Measurements from ENCODE around the gene TSC2. TPM values are rescaled to one million over a fixed set of nuclear protein-coding genes. Genes with fewer than 3 reads are reported as not detected.

Gene TSC2
- total RNA-seq, 1 donor: 78.9 TPM

DNA sequence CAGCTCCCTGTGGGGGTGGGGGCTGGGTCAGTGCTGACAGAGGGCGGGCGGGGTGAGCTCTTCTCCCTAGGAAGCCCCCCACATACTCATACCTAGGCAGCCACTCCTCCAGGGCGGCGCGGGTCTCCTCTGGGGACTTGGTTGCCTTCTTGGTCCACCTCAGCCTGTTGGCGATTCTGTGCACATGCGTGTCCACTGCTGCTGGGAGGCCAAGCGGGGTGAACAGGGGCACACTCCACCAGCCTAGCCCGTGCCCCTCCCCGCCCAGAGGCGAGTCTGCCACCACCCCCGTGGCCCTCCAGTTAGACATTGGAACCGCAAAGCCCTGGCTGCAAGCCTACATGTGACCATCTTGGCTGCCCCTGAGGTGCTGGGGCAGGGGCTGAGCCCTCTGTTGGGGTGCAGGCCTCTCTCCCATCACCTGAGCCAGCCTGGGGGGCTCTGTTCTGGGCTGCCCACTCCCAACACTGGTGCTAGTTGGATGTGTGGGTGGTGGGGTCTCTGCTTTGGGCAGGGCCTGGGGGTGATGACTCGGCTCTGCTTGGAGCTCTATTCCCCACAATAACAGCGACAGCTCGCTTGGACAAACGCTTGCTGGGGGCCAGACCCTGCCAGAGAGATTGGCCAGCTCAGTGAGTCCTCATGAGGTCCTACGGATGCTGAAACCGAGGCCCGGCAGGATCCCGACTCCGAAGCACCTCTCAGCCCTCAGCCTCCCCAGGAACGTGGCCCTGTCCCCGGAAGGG is 7.6 kb upstream of the TSC2 start:
- TF ChIP-seq, protein P1, sequence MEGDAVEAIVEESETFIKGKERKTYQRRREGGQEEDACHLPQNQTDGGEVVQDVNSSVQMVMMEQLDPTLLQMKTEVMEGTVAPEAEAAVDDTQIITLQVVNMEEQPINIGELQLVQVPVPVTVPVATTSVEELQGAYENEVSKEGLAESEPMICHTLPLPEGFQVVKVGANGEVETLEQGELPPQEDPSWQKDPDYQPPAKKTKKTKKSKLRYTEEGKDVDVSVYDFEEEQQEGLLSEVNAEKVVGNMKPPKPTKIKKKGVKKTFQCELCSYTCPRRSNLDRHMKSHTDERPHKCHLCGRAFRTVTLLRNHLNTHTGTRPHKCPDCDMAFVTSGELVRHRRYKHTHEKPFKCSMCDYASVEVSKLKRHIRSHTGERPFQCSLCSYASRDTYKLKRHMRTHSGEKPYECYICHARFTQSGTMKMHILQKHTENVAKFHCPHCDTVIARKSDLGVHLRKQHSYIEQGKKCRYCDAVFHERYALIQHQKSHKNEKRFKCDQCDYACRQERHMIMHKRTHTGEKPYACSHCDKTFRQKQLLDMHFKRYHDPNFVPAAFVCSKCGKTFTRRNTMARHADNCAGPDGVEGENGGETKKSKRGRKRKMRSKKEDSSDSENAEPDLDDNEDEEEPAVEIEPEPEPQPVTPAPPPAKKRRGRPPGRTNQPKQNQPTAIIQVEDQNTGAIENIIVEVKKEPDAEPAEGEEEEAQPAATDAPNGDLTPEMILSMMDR (IDR thresholded peaks at IDR 0.05; ENCODE audit: extremely low read depth, low read depth, low read length): no peak
- H3K4me2 ChIP-seq (ENCODE audit: insufficient read depth, low read length): no peak overlapping the region

DNA sequence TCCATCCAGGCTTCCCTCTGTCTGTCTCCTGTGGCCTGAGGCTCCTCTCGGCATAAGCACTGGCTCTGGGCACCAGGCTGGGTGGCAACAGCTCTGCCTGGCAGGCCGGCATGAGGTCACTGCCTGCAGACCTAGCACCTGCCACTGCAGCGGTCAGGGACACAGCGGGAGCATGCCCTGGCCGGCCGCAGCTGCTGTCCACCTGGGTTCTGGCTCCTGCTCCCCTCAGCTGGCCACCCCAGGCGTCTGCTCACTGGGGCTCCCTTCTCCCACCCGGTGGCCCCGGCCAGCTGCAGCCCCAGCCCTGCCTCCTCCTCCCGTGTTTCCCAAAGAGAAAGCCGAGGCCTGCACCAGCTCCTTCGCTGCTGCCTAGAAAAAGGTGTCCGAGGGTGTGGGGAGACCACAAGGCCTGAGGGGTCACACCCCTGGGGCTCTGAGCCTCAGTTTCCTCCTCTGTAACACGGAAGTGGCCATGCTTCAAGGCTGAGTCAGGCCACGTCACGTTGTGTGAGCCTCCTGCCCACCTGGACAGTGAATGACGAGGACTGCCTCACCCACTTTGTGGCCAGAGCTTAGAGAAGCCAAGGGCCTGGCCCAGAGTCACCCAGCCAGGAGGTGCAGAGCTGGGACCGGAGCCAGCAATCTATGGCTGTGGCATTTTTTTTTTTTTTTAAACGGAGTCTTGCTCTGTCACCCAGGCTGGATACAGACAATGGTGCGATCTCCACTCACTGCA is 6.8 kb upstream of the TSC2 start:
- Histone ChIP-seq H3K27me3 (ENCODE audit: insufficient read depth, low read length) (no peaks in the 10 kb centered on the region), H3K27ac (ENCODE audit: low read depth, low read length) (peak overlapping the region; percentile 70), H3K4me3 (ENCODE audit: insufficient read depth, low read length) (no peak overlapping the region), H3K4me1 (ENCODE audit: insufficient read depth, low read length) (peaks cover 23% of the 10 kb centered on the region), H3K4me2 (ENCODE audit: insufficient read depth, low read length) (no peak overlapping the region), H3K9me3 (ENCODE audit: low read depth, low read length) (no peaks in the 10 kb centered on the region), H3K36me3 (ENCODE audit: insufficient read depth, low read length) (peaks cover 20% of the 10 kb centered on the region), H3K79me2 (ENCODE audit: insufficient read depth, low read length) (peaks cover 15% of the 10 kb centered on the region), H2AFZ (ENCODE audit: low read length) (no peak overlapping the region), H4K20me1 (ENCODE audit: insufficient read depth, low read length) (no peaks in the 10 kb centered on the region)
- TF ChIP-seq, protein P1 (IDR thresholded peaks at IDR 0.05; ENCODE audit: extremely low read depth, low read depth, low read length): no peak
- no peak for DNase-seq (ENCODE audit: insufficient read length, low spot score, missing footprints)

More for the DNA sequence above, 7.6 kb upstream of the TSC2 start:
- Histone ChIP-seq H3K4me1 (ENCODE audit: insufficient read depth, low read length) (peaks cover 30% of the 10 kb centered on the region), H3K9me3 (ENCODE audit: low read depth, low read length) (no peaks in the 10 kb centered on the region), H3K36me3 (ENCODE audit: insufficient read depth, low read length) (peaks cover 20% of the 10 kb centered on the region), H3K27ac (ENCODE audit: low read depth, low read length) (peak overlapping the region; percentile 70), H3K79me2 (ENCODE audit: insufficient read depth, low read length) (peaks cover 13% of the 10 kb centered on the region), H2AFZ (ENCODE audit: low read length) (no peak overlapping the region), H3K27me3 (ENCODE audit: insufficient read depth, low read length) (no peaks in the 10 kb centered on the region), H4K20me1 (ENCODE audit: insufficient read depth, low read length) (no peaks in the 10 kb centered on the region), H3K4me3 (ENCODE audit: insufficient read depth, low read length) (no peak overlapping the region)
- no peak for DNase-seq (ENCODE audit: insufficient read length, low spot score, missing footprints)

DNA sequence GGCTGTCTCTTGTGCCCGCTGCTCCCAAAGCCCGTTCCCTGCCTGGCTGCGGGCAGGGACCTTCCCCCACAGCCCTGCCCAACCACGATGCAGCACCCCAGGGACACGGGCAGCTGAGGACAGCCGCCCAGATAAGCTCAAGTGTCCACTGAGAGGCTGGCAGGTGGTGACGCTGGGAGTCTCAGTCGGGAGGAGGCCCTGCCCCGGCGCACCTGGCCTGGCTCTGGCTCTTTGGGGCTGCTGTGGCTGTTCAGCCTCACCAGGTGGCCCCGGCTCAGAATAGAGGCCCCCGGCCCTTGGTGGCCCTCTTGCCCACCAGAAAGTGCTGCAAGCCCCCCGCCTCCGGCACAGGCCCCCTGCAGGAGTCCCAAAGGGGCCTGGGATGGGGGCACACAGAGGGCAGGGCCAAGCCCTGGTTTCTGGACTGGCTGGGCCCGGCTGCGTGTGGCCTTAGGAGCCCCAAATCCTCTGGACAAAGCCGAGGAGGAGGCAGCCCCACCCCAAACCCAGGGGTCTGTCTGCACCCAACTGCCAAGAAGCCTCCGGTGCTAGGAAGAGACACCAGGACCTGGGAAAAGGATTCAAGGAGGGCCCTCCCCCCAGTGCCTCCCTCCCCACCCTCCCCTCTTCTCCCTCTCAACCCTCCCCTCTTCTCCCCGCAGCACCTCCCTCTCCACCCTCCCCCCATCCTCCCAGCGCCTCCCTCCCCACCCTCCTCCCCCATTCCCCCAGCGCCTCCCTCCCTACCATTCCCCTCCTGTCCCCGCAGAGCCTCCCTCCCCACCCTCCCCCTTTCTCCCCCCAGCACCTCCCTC is 5.4 kb upstream of the TSC2 start:
- TF ChIP-seq, protein P1 (IDR thresholded peaks at IDR 0.05; ENCODE audit: extremely low read depth, low read depth, low read length): no peak
- Histone ChIP-seq H3K79me2 (ENCODE audit: insufficient read depth, low read length) (peaks cover 4% of the 10 kb centered on the region), H3K4me1 (ENCODE audit: insufficient read depth, low read length) (peaks cover 24% of the 10 kb centered on the region), H4K20me1 (ENCODE audit: insufficient read depth, low read length) (no peaks in the 10 kb centered on the region), H3K4me2 (ENCODE audit: insufficient read depth, low read length) (no peak overlapping the region), H3K36me3 (ENCODE audit: insufficient read depth, low read length) (peaks cover 7% of the 10 kb centered on the region), H3K9me3 (ENCODE audit: low read depth, low read length) (no peaks in the 10 kb centered on the region), H3K27ac (ENCODE audit: low read depth, low read length) (no peak overlapping the region), H2AFZ (ENCODE audit: low read length) (no peak overlapping the region), H3K4me3 (ENCODE audit: insufficient read depth, low read length) (no peak overlapping the region), H3K27me3 (ENCODE audit: insufficient read depth, low read length) (no peaks in the 10 kb centered on the region)
- DNase-seq (ENCODE audit: insufficient read length, low spot score, missing footprints): no peak

All from osteoblast (primary cell).